Effector memory CD4-positive, alpha-beta T cell (primary cell): ENCODE measurements around the gene SPATA19.
"Not testable (repeated sequence)": the region's sequence is repeated elsewhere in the genome, so short reads cannot be mapped to it uniquely, and the experiment has no call there.

Experiments
- DNase-seq, 3 donors: peaks; one replicate each; pipeline ENCODE4 v3.0.0-alpha.2; 2020
- H3K27ac ChIP-seq: 2 replicates; pipeline ENCODE4 v1.7.0; 2013; ENCODE audit warnings: mild to moderate bottlenecking, low read length, moderate library complexity; ENCODE audit not compliant: insufficient read depth, poor library complexity, severe bottlenecking
- H3K27me3 ChIP-seq: replicated peaks from 2 replicates; pipeline ENCODE4 v1.7.0; 2013; ENCODE audit warnings: mild to moderate bottlenecking, low read length; ENCODE audit not compliant: insufficient read depth, control insufficient read depth, poor library complexity, severe bottlenecking
- H3K36me3 ChIP-seq: 2 replicates; pipeline ENCODE4 v1.7.0; 2013; ENCODE audit warnings: mild to moderate bottlenecking, low read length, moderate library complexity; ENCODE audit not compliant: control insufficient read depth, insufficient read depth
- H3K4me1 ChIP-seq: 2 replicates; pipeline ENCODE4 v1.7.0; 2013; ENCODE audit warnings: low read length, mild to moderate bottlenecking; ENCODE audit not compliant: control insufficient read depth, insufficient read depth, poor library complexity, severe bottlenecking
- H3K4me3 ChIP-seq: 2 replicates; pipeline ENCODE4 v1.7.0; 2013; ENCODE audit warnings: low read length, low read depth, mild to moderate bottlenecking; ENCODE audit not compliant: insufficient read depth, poor library complexity, severe bottlenecking
- H3K9me3 ChIP-seq: 2 replicates; pipeline ENCODE4 v1.7.0; 2013; ENCODE audit warnings: mild to moderate bottlenecking, low read length, moderate library complexity; ENCODE audit not compliant: control insufficient read depth

SPATA19 gene

DNA sequence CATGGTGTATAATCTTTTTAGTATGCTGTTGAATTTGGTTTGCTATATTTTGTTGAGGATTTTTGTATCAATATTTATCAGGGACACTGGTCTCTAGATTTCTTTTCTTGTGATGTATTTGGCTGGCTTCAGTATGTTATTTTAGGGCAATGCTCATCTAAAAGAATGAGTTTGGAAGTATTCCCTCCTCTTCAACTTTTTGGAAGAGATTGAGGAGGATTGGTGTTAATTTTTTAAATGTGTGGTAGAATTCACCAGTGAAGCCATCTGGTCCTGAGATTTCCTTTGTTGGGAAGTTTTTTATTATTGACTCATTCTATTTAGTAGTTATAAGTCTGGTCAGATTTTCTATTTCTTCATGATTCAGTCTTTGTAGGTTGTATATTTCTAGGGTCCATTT, 22.1 kb upstream of the SPATA19 start:
- no peak overlapping the region for H3K4me3 ChIP-seq
- no peaks in the 10 kb centered on the region for H3K9me3 ChIP-seq
- no peaks in the 10 kb centered on the region for H3K4me1 ChIP-seq
- no peak for DNase-seq
- no peaks in the 10 kb centered on the region for H3K27me3 ChIP-seq
- H3K36me3 ChIP-seq, result no peaks in the 10 kb centered on the region
- no peak overlapping the region for H3K27ac ChIP-seq

DNA sequence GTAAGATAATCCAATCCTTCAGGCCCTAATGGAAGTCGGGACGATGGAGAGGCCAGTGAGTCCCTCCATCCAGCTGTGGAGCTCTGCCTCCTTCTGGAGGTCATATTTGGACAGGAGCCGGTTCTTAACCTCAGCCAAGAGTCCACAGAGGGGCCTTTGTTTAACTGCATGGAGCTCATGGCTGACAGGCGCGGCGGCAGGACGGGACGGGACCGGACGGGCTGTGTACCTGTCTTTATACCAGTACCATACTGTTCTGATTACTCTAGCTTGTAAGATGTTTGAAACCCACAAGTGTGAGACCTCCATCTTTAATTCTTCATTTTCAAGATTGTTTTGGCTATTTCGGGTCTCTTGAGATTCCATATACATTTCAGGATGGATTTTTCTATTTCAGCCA, 20.2 kb upstream of the SPATA19 start:
- Histone ChIP-seq H3K27me3 (no peaks in the 10 kb centered on the region), H3K36me3 (no peaks in the 10 kb centered on the region), H3K9me3 (no peaks in the 10 kb centered on the region), H3K27ac (no peak overlapping the region), H3K4me3 (no peak overlapping the region), H3K4me1 (no peaks in the 10 kb centered on the region)
- DNase-seq, result no peak

- no peaks in the 10 kb centered on the region for H3K4me1 ChIP-seq
- DNase-seq, result no peak
- no peaks in the 10 kb centered on the region for H3K9me3 ChIP-seq
- H3K4me3 ChIP-seq, result no peak overlapping the region
- no peaks in the 10 kb centered on the region for H3K27me3 ChIP-seq
- H3K36me3 ChIP-seq, result no peaks in the 10 kb centered on the region
- no peak overlapping the region for H3K27ac ChIP-seq
Observed at GRCh38 chr11:133864756-133865155, 19.4 kb upstream of the SPATA19 start.

DNA sequence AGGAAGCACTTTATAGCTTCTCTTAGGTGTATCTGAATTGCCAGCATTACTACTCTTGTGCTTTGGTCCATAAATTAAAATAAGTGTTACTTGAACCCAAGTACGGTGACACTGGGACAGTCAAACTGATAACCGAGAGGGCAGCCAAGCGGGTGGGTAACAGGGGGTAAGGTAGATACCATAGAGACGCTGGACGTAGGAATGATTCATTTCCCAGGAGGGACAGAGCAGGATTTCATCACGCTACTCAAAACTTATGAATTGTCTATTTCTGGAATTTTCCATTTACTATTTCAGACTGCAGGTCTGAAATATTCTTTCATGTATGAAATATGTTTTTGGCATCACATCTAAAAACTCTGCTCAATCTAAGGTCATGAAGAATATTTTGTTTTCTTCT, 14.8 kb upstream of the SPATA19 start:
- Histone ChIP-seq H3K4me1 (no peaks in the 10 kb centered on the region), H3K9me3 (no peaks in the 10 kb centered on the region), H3K36me3 (no peaks in the 10 kb centered on the region), H3K27me3 (no peaks in the 10 kb centered on the region), H3K27ac (no peak overlapping the region), H3K4me3 (no peak overlapping the region)
- no peak for DNase-seq

DNA sequence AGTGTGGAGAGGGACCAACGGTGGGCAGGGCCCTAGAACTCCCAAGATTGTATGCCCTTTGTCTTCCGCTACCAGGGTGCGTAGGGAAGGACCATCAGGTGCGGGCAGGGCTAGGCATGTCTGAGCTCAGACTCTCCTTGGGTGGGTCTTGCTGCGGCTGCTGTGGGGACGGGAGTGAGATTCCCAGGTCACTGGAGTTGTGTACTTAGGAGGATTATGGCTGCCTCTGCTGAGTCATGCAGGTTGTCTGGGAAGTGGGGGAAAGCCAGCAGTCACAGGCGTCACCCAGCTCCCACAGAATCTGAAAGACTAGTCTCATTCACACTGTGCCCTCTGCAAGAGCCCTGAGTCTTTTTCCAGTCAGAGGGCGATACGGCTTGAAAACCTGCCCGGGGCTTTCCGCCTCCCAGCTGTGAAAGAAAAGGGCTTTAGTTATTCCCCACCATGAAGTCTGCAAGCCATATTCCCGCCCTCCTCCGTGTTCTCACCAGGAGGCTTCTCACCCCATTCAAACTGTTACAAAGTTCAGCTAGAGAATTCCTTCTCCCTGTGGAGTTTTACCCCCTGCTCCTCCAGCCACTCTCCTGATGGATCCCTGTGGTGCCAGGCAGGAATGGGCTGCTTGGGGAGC, 9.1 kb upstream of the SPATA19 start:
- not testable (repeated sequence) for DNase-seq

GRCh38 chr11:133844217-133844616, 1.1 kb downstream of the SPATA19 start:
- Histone ChIP-seq H3K27me3 (no peaks in the 10 kb centered on the region), H3K9me3 (no peaks in the 10 kb centered on the region), H3K4me3 (no peak overlapping the region), H3K4me1 (no peaks in the 10 kb centered on the region), H3K27ac (no peak overlapping the region), H3K36me3 (no peaks in the 10 kb centered on the region)
- no peak for DNase-seq

More for the DNA sequence above, 9.1 kb upstream of the SPATA19 start:
- not testable (repeated sequence) for H3K9me3 ChIP-seq, H3K36me3 ChIP-seq, H3K4me3 ChIP-seq, H3K27me3 ChIP-seq, H3K27ac ChIP-seq, H3K4me1 ChIP-seq

- H3K36me3 ChIP-seq, result no peaks in the 10 kb centered on the region
- H3K9me3 ChIP-seq, result no peaks in the 10 kb centered on the region
- no peak overlapping the region for H3K4me3 ChIP-seq
- H3K4me1 ChIP-seq, result no peaks in the 10 kb centered on the region
- DNase-seq, result no peak
- H3K27ac ChIP-seq, result no peak overlapping the region
- H3K27me3 ChIP-seq, result no peaks in the 10 kb centered on the region
Observed at GRCh38 chr11:133843454-133843987, 1.8 kb downstream of the SPATA19 start.

- Histone ChIP-seq H3K27me3 (no peaks in the 10 kb centered on the region), H3K27ac (no peak overlapping the region), H3K9me3 (no peaks in the 10 kb centered on the region), H3K36me3 (no peaks in the 10 kb centered on the region), H3K4me3 (no peak overlapping the region), H3K4me1 (no peaks in the 10 kb centered on the region)
- DNase-seq, result no peak
Observed at GRCh38 chr11:133842730-133843129, 2.6 kb downstream of the SPATA19 start.

- H3K36me3 ChIP-seq, result no peaks in the 10 kb centered on the region
- H3K4me1 ChIP-seq, result no peaks in the 10 kb centered on the region
- no peak overlapping the region for H3K4me3 ChIP-seq
- DNase-seq, result no peak
- no peaks in the 10 kb centered on the region for H3K9me3 ChIP-seq
- H3K27me3 ChIP-seq, result no peaks in the 10 kb centered on the region
- no peak overlapping the region for H3K27ac ChIP-seq
Observed at GRCh38 chr11:133842053-133842452, 3.3 kb downstream of the SPATA19 start.

DNA sequence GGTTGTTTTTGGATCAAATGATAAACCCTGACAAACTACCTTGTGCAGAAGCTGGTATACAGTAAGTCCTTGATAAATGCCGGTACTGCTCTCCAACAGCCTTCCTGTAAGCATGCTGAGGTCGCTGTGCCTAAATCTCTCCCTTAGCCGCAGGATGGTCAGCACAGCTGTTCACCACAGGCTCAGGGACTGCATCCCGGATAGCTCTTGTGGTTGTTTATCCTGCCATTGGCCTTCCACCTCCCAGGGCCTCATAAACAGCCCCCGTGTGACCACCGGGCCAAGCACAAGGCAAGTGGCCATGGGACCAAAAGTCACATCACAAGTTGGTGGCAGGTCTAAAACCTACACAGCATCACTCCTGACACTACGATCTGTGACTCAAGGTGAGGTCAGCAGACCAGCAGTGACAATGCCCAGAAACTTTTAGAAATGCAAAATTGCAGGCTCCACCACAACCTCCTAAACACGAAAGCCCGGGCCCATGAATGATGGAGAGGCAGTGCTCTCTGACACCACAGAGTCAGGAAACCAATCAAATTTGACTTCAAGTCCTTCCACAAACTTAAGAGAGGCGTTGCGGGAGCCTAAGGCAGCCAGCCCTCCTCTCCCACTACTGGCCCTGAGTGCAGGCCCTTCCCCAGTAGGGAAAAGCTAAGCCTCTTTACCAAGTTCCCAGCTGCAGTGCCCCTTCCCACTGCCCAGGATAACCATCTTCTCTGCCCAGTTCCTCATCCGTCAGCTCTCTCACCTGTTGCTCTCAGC, 3.9 kb downstream of the SPATA19 start:
- Histone ChIP-seq H3K27ac (no peak overlapping the region), H3K9me3 (no peaks in the 10 kb centered on the region), H3K27me3 (no peaks in the 10 kb centered on the region), H3K4me3 (no peak overlapping the region), H3K36me3 (no peaks in the 10 kb centered on the region), H3K4me1 (no peaks in the 10 kb centered on the region)
- no peak for DNase-seq
